ENCODE results near the gene PBRM1.

The PBRM1 gene

DNA sequence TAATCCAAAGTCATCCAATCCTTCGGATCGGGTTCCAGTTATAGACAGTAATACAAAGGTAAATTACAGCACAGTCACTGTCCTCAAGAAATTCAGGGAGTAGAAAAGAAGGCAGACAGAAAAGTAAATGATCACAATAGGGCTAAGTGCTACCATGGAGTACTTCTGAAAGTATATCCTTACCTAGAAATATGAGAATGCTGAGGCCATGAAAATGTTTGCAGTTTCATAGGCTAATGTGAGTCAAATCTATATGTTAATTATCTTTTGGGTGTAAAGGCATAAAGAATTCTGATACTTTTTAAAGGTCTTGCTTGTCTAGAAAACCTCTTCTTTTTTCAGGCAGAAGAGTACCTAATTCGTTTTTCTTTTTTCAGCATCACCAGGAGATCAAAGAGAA lies 29.8 kb downstream of the PBRM1 start:
- no peak for DNase-seq

DNA sequence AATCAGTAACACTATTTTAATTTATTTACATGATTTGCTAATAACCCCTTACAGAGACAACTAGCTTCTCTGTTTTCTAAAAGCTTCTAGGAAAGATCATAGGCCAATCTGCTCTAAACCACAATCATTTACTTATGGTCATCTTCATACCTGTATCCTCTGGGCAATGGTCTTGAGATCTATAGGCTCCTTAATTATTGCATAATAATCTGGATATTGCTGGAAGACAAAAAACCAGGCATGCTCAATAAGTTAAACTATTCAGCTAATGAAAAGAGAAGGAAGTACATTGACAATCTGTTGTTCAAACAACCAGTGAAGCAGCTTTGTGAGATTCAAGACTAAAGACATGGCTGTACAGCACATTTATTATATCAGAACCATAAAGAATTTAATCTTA lies 34.1 kb downstream of the PBRM1 start:
- no peak for DNase-seq

DNA sequence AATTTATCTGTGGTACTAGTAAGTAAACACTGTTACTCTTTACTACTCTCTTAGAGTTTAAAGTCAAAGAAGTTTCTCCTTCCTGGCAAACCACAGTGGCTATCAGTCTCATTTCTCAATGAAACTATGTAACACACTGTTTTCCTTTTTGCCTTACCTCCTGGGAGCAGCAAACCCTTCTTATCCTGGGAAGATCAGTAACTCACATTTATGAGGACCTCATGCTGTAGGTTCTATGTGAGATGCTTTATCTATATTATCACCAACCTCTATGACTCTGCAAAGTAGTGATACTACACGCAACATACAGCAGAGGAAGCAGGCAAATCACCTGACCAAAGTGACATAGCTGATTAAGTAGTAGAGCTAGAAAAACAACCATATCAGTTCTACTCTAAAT lies 35.3 kb downstream of the PBRM1 start:
- no peak for DNase-seq

DNA sequence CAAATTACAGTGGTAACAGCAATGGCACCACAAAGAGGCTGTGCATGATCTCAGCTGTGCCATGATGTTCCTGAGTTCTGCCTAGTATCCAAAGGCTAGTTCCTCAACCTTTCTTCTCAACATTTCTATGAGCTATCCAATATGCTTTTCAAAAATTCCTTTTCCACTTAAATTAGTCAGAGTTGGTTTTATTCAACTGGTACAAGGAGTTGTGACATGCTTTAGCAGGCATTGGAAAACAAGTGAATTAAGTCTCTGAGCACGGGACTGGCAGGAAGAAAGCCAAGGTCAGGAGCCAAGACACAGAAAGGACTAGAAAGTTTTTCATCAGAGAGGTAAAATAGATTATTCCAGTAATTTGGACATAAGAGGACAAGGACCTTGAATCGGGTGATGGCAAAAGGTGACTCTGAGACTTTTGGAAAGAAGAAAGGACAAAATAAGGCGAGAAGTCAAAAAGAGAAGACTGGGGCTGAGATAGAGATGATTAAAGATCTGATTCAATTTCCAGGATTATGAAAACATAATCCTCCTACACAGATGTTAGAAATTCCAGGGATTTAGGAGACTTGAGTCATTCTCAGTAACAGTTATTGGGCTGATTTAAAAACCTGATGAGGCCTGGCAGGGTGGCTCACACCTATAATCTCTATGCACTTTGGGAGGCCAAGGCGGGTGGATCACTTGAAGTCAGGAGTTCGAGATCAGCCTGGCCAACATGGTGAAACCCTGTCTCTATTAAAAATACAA lies 36.1 kb downstream of the PBRM1 start:
- DNase-seq, result no peak

DNA sequence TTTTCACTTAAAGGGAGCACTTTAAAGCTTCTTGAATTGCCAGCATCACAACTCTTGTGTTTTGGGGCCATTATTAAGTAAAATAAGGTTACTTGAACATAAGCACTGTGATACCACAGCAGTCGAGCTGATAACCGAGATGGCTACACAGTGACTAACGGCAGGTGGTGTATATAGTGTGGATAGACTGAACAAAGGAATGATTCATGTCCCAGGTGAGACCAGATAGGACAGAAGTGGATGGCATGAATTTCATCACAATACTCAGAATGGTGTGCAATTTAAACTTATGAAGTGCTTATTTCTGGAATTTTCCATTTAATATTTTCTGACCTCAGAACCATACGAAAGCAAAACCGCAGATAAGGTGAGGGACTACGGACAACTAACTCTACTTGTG lies 40.2 kb downstream of the PBRM1 start:
- DNase-seq, result no peak

DNA sequence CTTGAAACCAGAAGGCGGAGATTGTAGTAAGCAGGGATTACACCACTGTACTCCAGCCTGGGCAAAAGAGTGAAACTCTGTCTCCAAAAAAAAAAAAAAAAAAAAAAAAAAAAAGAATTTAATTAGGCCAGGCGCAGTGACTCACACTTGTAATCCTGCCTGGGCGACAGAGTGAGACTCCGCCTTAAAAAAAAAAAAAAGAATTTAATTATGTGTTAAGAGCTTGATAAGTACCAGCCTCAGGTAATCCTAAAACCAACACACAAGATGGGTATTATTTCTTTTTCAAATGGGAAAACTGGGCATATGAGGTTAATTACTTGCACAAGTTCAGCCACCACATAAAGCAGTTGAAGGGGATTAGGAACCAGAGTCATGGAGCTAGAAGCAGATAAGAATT lies 49.0 kb downstream of the PBRM1 start:
- DNase-seq, result no peak

DNA sequence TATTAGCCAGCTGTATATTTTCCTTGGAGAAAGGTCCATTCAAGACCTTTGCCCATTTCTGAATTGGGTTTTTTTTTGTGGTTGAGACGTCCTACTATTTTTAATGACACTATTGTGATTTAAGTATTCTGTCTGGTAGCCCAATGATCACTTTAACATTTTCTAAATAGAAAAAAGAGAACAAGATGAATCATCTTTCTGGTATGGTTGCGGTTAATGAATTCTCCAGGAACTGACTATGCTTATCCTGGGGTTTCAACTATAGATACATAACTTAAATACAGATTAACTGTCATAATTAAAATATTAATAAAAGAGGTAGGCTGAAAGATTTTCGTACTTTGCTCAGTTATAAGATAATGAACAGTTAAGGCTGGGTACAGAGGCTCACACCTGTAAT lies 51.9 kb downstream of the PBRM1 start:
- DNase-seq, result no peak

DNA sequence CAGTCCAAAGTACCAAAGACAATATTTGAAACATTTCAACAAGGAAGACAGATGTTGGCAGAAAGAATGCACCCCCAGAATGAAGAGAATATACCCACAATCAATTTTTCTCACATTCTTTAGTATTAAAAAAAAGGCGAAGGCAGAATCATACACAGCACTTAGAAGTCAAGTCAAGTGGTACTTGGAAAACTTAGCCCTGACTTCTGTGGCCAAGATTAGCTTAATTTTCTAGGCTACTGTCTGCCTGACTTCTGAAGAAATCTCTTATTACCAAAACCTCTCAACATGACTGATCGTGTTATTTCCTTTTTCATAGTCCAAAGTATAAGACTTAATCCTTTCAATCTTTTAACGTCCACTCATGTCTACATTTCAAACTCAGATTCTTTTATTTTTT lies 60.7 kb downstream of the PBRM1 start:
- DNase-seq, result no peak

DNA sequence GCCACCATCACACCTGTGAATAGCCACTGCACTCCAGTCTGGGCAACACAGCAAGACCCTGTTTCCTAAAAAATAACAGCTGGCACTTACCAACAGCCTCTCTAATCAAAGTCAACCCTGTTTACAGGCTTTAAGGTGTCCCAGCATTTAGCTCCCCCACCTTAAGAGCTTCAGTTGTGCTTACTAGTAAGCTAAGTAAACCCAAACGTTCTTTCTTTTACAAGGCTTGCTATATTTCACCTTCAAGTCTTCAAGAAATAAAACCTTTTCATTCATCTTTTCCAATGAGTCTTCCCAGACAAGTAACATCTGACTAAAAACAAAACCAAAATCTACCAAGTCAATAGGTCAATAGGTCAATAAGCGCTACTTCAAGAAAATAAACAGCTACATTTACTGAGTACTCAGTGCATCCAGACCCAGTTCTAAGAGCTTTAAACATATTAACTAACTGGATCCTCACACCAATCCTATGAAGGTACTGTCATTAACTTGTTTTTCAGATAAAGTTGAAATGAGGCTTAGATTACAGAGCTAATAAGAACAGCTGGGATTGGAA lies 62.4 kb downstream of the PBRM1 start:
- no peak for DNase-seq

DNA sequence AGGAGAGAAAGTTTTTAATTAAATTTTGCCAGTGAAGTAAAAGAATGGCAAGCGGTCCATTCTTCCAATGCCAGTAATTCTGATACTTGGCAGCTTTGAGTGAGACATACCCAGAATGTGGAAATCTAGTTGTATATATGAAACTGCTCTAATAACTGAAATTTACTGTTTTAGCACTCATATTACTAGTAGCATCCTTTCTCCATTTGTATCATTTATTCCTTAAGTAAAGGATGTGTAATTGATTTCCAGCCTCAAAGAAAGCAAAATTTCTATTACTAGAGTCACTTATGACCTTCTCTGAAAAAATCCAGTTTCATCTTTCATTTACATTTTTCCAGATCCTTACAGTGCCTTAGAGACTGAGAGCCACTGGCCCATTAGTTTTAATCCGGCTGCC lies 65.1 kb downstream of the PBRM1 start:
- DNase-seq, result no peak

DNA sequence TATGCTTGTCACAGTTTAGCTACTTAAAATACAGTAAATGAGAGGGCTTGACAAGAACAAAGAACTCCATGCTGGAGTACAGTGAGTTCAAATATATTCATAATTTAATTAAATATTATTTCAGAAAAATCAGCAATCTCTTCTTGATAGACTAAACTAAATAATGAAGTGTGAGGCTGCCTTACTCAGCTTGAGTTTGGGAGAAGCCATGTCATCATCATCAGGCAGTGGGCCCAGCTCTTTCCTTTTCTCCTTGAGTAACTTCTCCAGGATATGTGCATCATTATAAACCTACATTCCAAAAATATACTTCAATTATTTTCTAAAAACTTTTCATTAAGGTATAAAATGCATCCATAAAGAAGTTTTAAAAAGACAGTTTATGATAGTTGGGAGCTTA lies 70.5 kb downstream of the PBRM1 start:
- DNase-seq, result no peak

DNA sequence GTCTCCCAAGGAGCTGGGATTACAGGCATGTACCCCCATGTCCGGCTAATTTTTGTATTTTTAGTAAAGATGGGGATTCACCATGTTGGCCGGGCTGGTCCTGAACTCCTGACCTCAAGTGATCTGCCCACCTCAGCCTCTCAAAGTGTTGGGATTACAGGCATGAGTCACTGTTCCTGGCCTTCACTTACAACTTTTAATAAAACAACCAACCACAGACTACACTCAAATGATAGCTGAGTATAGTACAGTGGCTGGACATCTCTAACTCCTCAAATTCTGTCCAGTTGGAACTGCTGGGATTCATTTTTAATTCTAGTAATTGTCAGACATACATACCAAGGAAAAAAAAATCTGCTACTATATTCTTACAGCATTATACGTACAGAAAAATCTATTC lies 71.0 kb downstream of the PBRM1 start:
- DNase-seq, result no peak

DNA sequence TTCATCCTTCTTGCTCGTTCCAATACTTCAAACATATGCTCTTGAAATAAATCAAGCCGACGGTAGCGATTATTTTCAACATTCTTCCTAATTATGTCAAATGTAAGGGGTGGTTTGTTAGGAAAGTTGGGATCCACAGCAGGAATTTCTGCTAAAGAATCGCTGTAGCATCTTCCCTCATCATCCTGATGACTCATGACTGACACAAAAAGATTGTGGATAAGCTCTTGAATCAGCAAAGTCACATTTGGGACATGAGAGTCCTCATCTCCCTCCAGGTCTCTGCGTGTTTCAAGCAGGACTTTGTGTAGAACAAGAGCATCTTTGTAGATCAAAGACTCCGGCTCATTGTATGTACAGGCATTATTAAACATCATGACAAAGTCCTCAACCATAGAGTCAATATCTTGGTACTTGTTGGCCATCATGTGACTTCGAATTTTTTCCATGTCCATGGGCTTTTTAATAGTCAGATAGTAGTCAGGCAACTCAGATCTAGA lies 76.3 kb downstream of the PBRM1 start:
- DNase-seq, result no peak

DNA sequence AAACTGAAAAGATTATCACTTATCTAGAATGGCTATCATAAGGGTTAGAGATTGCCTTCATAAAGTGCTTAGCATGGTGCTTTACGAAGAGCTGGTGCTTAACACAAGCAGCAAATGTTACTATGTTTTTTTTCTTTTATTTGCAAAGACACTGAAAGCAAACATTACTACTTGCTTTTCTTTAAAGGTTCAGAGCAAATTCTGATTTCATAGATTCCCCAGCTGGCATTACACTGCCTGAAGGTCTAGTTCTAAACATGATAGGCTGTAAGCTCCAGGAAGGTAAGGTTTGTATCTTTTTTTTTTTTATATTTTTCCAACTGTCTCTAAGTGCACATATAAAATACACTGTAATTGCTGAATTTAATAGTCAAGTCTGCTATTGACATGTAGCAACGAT lies 77.4 kb downstream of the PBRM1 start:
- DNase-seq, result no peak

DNA sequence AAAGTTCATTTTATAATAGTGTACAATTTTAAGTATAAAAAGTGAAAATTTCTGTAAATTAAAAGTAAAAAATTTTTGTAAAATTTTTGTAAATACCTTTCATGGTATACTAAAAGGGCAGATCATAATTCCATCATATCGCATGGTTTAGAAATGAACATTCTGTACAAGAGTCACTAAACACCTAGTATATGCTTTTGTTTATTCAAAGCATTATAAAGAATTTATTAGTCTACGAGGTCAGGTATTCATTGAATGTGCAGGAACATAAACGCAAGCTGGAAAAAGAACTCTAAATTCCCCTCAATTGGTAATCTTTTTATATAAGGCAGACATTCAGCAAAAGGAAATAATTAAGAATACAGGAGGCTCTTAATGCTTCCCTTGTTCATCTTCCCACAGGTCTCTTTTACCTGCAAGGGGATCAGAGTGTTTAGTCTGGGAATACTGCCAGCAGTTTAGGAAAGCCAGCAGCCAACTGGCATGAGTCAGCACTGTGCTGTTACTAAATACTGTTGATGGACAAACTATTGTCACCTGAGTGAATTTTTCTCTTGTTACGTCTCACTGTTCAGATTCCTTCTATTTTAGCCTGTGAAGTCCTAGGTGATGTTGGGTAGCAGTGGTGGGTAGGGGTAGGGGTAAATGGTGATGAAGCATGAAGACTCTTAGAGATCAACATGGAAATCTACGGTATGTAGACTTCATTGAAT lies 79.2 kb downstream of the PBRM1 start:
- DNase-seq, result no peak

DNA sequence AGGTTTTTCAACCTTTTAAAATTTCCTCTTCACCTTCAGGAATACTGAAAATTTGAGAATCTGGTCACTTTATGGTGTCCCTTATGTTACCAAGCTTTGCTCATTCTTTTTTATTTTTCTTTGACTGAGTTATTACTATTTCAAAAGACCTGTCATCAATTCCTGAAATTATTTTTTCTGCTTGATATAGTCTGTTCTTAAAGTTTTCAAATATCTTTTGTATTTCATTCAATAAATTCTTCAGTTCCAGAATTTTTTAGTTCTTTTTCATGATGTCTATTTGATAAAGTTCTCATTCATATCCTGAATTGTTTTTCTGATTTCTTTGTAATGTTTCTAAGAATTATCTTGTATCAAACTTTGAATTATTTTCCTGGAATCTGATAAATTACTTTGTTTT lies 85.5 kb downstream of the PBRM1 start:
- no peak for DNase-seq

DNA sequence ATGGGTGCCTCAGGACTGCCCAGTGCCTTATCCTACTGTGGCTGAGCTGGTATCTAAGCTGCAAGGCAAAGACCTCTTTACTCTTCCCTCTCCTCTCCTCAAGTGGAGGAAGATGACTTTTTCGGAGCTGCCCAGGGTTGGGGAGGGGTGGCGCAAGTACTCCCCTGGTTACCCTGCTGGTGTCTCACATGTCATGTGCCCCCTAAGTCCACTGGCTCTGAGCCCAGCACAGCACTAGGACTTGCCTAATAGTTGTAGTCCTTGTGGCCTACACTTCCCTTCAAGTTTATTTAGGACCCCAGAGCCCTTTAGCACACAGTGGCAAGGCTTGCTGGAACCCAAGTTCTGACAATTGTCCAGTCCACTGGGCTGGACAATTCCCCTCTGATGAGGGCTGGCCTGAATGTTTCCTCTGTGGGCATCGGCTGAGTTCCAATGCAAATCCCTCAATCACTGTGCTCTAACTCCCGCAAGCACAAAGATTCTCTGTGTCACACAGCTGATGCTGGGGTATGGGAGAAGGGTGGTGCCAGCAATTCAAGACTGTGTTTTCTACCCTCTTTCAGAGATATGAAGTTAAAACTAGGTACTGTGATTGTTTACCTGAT lies 89.0 kb downstream of the PBRM1 start:
- no peak for DNase-seq

DNA sequence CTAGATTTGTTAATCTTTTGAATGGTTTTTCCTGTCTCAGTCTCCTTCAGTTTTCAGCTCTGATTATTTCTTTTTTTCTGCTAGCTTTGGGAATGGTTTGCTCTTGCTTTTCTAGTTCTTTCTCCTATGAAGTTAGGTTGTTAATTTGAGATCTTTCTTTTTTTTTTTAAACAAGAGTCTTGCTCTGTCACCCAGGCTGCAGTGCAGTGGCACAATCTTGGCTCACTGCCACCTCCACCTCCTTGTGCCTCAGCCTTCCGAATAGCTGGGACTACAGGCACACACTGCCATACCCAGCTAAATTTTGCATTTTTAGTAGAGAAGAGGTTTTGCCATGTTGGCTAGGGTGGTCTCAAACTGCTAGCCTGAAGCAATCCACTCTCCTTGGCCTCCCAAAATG lies 92.6 kb downstream of the PBRM1 start:
- no peak for DNase-seq

DNA sequence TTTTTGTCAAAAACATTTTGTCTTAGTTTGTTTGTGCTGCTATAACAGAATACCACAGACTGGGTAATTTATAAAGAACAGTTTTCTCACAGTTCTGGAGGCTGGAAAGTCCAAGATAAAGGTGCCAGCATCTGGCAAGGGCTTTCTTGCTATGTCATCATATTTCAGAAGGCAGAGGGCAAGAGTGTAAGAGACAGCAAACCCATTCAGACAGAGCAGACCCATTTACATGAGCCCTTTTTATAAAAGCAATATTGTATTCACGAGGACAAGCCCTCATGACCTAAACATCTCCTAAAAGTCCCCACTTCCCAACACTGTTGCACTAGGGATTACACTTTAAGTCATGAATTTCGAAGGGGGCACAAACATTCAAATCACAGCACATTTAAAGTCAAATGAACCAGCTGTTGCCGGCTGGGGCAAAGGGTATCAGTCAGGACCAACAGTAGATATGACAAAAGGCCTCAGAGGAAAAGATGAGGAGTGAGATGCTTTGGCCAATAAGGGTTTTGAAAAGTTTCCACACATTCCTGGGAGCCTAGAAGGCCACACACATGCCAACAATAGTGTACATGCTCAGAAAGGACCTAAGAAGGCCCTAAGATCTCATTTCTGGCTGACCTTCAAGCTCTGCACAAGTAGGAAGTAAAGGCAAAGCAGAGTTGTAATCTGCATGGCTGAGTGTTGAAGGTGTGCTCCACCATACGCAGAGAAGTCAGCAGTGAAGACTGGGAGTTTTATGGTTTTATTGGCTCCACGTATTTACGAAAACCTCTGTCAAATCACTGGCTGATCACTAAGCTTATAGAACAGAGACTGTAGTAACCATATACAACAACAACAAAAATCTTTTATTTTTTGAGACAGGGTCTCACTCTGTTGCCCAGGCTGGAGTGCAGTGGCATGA lies 111.4 kb downstream of the PBRM1 start:
- no peak for DNase-seq

DNA sequence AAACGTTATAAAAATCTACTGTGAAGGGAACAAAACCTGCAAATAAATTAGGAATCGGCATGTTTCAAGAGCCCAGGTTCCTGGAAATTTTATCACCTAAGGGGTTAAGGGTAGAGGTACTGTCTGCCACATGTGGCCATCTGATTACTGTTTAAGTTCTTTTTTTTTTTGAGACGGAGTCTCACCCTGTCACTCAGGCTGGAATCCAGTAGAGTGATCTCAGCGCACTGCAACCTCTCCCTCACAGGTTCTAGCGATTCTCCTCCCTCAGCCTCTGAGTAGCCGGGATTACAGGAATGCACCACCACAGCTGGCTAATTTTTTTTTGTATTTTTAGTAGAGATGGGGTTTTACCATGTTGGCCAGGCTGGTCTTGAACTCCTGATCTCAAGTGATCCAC lies 113.5 kb downstream of the PBRM1 start:
- no peak for DNase-seq

DNA sequence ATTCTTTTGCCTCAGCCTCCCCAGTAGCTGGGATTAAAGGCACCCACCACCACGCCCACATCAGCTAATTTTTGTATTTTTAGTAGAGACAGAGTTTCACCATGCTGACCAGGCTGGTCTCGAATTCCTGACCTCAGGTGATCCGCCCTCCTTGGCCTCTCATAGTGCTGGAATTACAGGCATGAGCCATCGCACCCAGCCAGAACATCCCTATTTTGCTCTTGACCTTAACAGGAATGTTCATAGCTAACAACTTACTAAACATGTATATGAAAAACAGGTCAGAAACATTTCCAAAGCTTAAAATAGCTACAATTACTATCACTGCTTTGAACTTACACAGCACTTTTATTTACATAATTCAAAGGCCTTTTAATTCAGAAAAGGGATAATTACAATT lies 115.6 kb downstream of the PBRM1 start:
- no peak for DNase-seq

DNA sequence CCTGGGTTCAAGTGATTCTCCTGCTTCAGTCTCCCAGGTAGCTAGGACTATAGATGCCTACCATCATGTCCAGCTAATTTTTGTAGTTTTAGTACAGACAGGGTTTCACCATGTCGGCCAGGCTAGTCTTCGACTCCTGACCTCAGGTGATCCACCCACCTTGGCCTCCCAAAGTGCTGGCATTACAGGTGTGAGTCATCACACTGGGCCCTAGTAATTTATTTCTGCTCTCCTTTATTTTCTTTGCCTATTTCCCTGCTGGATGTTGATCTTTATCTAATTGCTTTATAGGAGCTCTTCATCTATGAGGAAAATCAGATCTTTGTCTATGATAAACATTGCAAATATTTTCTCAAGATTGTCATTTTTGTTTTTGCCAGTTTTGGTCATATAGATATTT lies 117.6 kb downstream of the PBRM1 start:
- no peak for DNase-seq

DNA sequence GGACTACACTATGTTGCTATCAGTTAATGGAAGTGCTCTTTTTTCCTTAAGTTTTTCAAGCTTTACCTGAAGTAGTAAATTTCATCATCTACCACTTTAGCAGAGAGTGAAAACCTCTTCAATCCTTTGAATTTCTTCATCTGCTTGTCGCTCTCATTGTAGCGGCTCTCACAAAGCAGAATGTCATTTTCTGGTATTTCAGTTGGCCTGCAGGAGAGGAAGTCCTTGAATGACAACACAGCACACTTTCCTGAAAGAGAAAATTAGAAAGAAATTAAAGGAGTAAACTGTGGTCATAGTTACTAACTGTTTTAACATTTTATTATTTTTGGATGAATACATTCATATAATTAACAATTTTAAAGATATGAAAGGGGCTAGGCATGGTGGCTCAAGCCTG lies 121.7 kb downstream of the PBRM1 start:
- DNase-seq, result no peak

Data from NCI-H187 treated with DMSO at 0.1 percent for 48 hours (cell line).